PC-3 (cell line): Measurements from ENCODE around the gene FYN. TPM values are rescaled to one million over a fixed set of nuclear protein-coding genes. Genes with fewer than 3 reads are reported as not detected.

Experiments used
- ATAC-seq: fragments of 200-7000 bp; cut with Tn5 transposase; 2 replicates; pipeline ENCODE4 v1.9.1; 2020; ENCODE audit warnings: mild to moderate bottlenecking, moderate library complexity
- BruUV-seq: library from RNA; stranded (reverse); fragments of 400-500 nt; replicated peaks from 2 replicates; lab custom pipeline; 2021; lab: Mats Ljungman, UMichigan
- CTCF ChIA-PET: fragments of 300-600 bp; sonication (Branson Sonifier 250); formaldehyde crosslinking; loops from one replicate; lab custom pipeline; 2022; ENCODE audit warnings: antibody characterized with exemption; lab: Charles Lee
- POLR2A ChIA-PET: fragments of 300-600 bp; sonication (Branson Sonifier 250); formaldehyde crosslinking; loops from one replicate; lab custom pipeline; 2022; ENCODE audit warnings: antibody characterized with exemption; ENCODE audit not compliant: unreplicated experiment; lab: Charles Lee
- DNase-seq: peaks from one replicate; pipeline ENCODE4 v3.0.0-alpha.2; 2015
- H2AFZ ChIP-seq: fragments of 300-600 bp; sonication (generic); 2 replicates; pipeline ENCODE4 v1.6.0; 2016; ENCODE audit warnings: antibody characterized with exemption, low read length
- H3F3A ChIP-seq: fragments of 300-600 bp; sonication (generic); one replicate; pipeline ENCODE4 v1.6.0; 2017; ENCODE audit warnings: antibody characterized with exemption, low read length, control low read depth, mild to moderate bottlenecking; ENCODE audit not compliant: unreplicated experiment
- H3K27ac ChIP-seq: fragments of 300-600 bp; sonication (generic); 2 replicates; pipeline ENCODE4 v1.5.1; 2016; ENCODE audit warnings: mild to moderate bottlenecking, low read length
- H3K27me3 ChIP-seq: fragments of 300-600 bp; sonication (generic); 2 replicates; pipeline ENCODE4 v1.6.1; 2016; ENCODE audit warnings: low read length, mixed read lengths
- H3K36me3 ChIP-seq: fragments of 300-600 bp; sonication (generic); 2 replicates; pipeline ENCODE4 v1.6.1; 2016; ENCODE audit warnings: low read depth, mixed run types, low read length, mixed read lengths
- H3K4me1 ChIP-seq: fragments of 300-600 bp; sonication (generic); 2 replicates; pipeline ENCODE4 v1.5.1; 2016; ENCODE audit warnings: low read length; ENCODE audit not compliant: insufficient read depth
- H3K4me2 ChIP-seq: fragments of 300-600 bp; sonication (generic); 2 replicates; pipeline ENCODE4 v1.6.0; 2016; ENCODE audit warnings: low read length
- H3K4me3 ChIP-seq: fragments of 300-600 bp; sonication (generic); 2 replicates; pipeline ENCODE4 v1.5.1; 2016; ENCODE audit warnings: mild to moderate bottlenecking, low read length, mixed read lengths
- H3K79me2 ChIP-seq: fragments of 300-600 bp; sonication (generic); 2 replicates; pipeline ENCODE4 v1.6.1; 2017; ENCODE audit warnings: low read length, mixed read lengths
- H3K9ac ChIP-seq: fragments of 300-600 bp; sonication (generic); 2 replicates; pipeline ENCODE4 v1.6.0; 2016; ENCODE audit warnings: mild to moderate bottlenecking, low read length
- H3K9me2 ChIP-seq: fragments of 300-600 bp; sonication (generic); replicated peaks from 2 replicates; pipeline ENCODE4 v1.6.1; 2016; ENCODE audit warnings: mixed run types, low read length, mixed read lengths
- H3K9me3 ChIP-seq: fragments of 300-600 bp; sonication (generic); 2 replicates; pipeline ENCODE4 v1.6.1; 2016; ENCODE audit warnings: low read length, mixed read lengths
- H4K20me1 ChIP-seq: fragments of 300-600 bp; sonication (generic); 2 replicates; pipeline ENCODE4 v1.6.1; 2016; ENCODE audit warnings: low read length, mixed read lengths
- EZH2 ChIP-seq: fragments of 300-600 bp; sonication (generic); IDR thresholded peaks from one replicate; pipeline ENCODE4 v1.6.1; 2017; ENCODE audit warnings: antibody characterized with exemption, mild to moderate bottlenecking, low read length; ENCODE audit not compliant: unreplicated experiment
- EZH2phosphoT487 ChIP-seq: fragments of 300-600 bp; sonication (generic); IDR thresholded peaks from 2 replicates; pipeline ENCODE4 v1.6.1; 2018; ENCODE audit warnings: mild to moderate bottlenecking, antibody characterized with exemption, low read length, borderline replicate concordance
- intact Hi-C: fragments of 100-400 bp; cut with micrococcal nuclease; formaldehyde crosslinking; loops from 2 replicates; pipeline ENCODE4 v1.9.0; 2023
- total RNA-seq: library from RNA; depleted of rRNA; stranded (reverse); fragments of >200 nt; gene quantifications from 2 replicates; pipeline ENCODE4 v1.2.3, GENCODE V29; 2014
- TF ChIP-seq, protein P1 (sequence below): fragments of 300-600 bp; sonication (generic); conservative IDR thresholded peaks from 2 replicates; pipeline ENCODE4 v1.5.1; 2017; ENCODE audit warnings: antibody characterized with exemption, low read depth, mild to moderate bottlenecking, low read length

The FYN gene
- total RNA-seq, 1 experiment from 2014 or later, result 27.6 TPM

- TF ChIP-seq EZH2 (no peak), EZH2phosphoT487 (no peak)
- TF ChIP-seq, protein P1, sequence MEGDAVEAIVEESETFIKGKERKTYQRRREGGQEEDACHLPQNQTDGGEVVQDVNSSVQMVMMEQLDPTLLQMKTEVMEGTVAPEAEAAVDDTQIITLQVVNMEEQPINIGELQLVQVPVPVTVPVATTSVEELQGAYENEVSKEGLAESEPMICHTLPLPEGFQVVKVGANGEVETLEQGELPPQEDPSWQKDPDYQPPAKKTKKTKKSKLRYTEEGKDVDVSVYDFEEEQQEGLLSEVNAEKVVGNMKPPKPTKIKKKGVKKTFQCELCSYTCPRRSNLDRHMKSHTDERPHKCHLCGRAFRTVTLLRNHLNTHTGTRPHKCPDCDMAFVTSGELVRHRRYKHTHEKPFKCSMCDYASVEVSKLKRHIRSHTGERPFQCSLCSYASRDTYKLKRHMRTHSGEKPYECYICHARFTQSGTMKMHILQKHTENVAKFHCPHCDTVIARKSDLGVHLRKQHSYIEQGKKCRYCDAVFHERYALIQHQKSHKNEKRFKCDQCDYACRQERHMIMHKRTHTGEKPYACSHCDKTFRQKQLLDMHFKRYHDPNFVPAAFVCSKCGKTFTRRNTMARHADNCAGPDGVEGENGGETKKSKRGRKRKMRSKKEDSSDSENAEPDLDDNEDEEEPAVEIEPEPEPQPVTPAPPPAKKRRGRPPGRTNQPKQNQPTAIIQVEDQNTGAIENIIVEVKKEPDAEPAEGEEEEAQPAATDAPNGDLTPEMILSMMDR, result no peak
- Histone ChIP-seq H3K27ac (no peak overlapping the region), H3K4me1 (no peaks in the 10 kb centered on the region), H3K27me3 (no peaks in the 10 kb centered on the region), H3K4me3 (no peak overlapping the region), H3K9me3 (no peaks in the 10 kb centered on the region), H2AFZ (no peak overlapping the region), H3K9me2 (no peaks in the 10 kb centered on the region), H3F3A (no peaks in the 10 kb centered on the region), H3K36me3 (no peaks in the 10 kb centered on the region), H3K4me2 (no peak overlapping the region), H4K20me1 (no peaks in the 10 kb centered on the region), H3K9ac (no peak overlapping the region), H3K79me2 (no peaks in the 10 kb centered on the region)
- ATAC-seq, result no peak
- POLR2A ChIA-PET, result no interaction called here
- BruUV-seq, result no TSS peak
- intact Hi-C loops, result no loop called here
- CTCF ChIA-PET, result no interaction called here
- DNase-seq, result no peak
Measured at GRCh38 chr6:111646034-111646433, 227.2 kb downstream of the FYN start.

DNA sequence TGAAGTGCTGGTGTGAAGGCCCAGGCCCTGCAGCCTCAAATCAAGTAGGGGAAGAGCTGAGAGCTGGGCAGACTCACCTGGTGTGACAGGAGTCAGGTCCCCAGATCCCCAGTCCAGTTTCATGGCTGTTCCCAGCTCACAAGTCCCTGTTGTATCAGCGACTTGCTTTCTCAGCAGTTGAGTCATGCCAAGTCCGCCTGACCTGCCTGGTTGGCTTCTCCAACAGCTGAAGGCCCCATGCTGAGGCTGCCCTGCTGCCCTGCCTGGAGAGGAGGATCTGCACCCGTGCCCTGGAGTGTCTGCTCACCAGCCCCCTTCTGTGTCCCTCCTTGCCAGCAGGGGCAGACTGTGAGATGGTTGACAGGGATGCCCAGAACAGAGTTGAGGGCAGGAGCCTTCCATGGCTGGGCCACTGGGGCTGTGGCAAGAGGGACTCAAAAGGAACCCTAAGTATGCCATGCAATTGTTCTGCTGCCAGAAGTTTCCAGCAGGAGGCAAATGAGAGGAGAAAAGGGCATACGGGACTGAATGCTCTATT lies 228.3 kb downstream of the FYN start:
- Histone ChIP-seq H3K9me3 (no peaks in the 10 kb centered on the region), H3K79me2 (no peaks in the 10 kb centered on the region), H4K20me1 (no peaks in the 10 kb centered on the region), H3K4me2 (no peak overlapping the region), H3K9me2 (no peaks in the 10 kb centered on the region), H3F3A (no peaks in the 10 kb centered on the region), H3K4me3 (no peak overlapping the region), H2AFZ (no peak overlapping the region), H3K9ac (no peak overlapping the region), H3K4me1 (no peaks in the 10 kb centered on the region), H3K36me3 (no peaks in the 10 kb centered on the region), H3K27ac (no peak overlapping the region), H3K27me3 (no peaks in the 10 kb centered on the region)
- ChIA-PET CTCF (no interaction called here), POLR2A (no interaction called here)
- ATAC-seq (no peak), DNase-seq (no peak)
- TF ChIP-seq EZH2phosphoT487 (no peak), EZH2 (no peak)
- TF ChIP-seq, protein P1, result no peak
- intact Hi-C loops, result loop anchor here (5.0 kb wide), 1 partner anchor 283 kb away; no protein-coding TSS in a partner anchor
- no TSS peak for BruUV-seq

DNA sequence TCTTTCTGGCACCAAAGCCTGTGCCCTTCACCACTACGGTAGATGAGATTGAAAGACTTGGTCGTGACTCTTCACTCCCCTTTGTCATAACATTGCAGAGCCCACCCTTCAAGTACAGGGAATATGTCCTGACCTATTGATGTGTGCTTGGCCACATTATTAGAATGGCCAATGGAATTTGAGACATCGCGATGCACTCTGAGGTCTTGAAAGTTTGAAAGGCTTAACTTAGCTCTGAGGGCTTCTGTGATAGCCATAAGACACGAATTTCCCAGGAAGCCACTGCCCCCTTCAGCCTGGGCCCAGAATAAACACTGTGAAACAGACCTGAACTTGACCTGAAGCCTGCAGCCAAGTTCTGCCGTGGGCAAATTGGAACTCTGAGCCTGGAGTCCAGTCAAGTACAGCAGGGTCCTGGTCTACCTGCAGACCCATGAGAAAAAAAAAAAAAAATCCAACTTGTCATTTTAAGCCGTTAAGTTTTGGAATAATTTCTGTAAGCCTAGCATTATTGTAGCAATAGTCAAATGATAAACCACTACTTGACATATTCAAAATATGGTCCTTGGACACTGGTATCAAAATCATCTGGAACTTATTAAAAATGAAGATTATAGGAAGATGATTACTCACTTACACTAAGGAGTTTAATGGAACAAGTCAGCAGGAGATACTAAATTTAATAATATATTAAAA lies 230.6 kb downstream of the FYN start:
- ATAC-seq, result peak; percentile 78
- no peak overlapping the region for H3K9ac ChIP-seq
- intact Hi-C loops, result loop anchor here (1.0 to 5.0 kb wide), 2 partner anchors 280 to 383 kb away; a partner anchor contains a TSS
- H3K27me3 ChIP-seq, result no peaks in the 10 kb centered on the region
- H3K4me3 ChIP-seq, result no peak overlapping the region
- no peak overlapping the region for H3K27ac ChIP-seq
- no peaks in the 10 kb centered on the region for H3K9me2 ChIP-seq
- CTCF ChIA-PET, result interaction anchor here (0.6 kb wide), 1 partner anchor 12 kb away, joined by 4 read pairs; no protein-coding TSS in a partner anchor
- TF ChIP-seq EZH2phosphoT487 (no peak), EZH2 (no peak)
- TF ChIP-seq, protein P1, result peak; percentile 72
- DNase-seq, result peak; percentile 65
- no peaks in the 10 kb centered on the region for H3K36me3 ChIP-seq
- no TSS peak for BruUV-seq
- no peaks in the 10 kb centered on the region for H3K79me2 ChIP-seq
- no peaks in the 10 kb centered on the region for H4K20me1 ChIP-seq
- no peaks in the 10 kb centered on the region for H3K9me3 ChIP-seq
- no peaks in the 10 kb centered on the region for H3K4me1 ChIP-seq
- no peak overlapping the region for H3K4me2 ChIP-seq
- no peak overlapping the region for H2AFZ ChIP-seq
- POLR2A ChIA-PET, result no interaction called here
- H3F3A ChIP-seq, result no peaks in the 10 kb centered on the region
